GM20431 (cell line): ENCODE data around the gene PANK4.
"Not testable (repeated sequence)": the region's sequence is repeated elsewhere in the genome, so short reads cannot be mapped to it uniquely, and the experiment has no call there.

Experiments
- in situ Hi-C: fragments of 300-500 bp; cut with MseI, MboI; formaldehyde crosslinking; loops from one replicate; pipeline ENCODE4 v1.15.0; 2020; ENCODE audit warnings: low sequenced_read_pairs; ENCODE audit not compliant: unreplicated experiment

The PANK4 gene

DNA sequence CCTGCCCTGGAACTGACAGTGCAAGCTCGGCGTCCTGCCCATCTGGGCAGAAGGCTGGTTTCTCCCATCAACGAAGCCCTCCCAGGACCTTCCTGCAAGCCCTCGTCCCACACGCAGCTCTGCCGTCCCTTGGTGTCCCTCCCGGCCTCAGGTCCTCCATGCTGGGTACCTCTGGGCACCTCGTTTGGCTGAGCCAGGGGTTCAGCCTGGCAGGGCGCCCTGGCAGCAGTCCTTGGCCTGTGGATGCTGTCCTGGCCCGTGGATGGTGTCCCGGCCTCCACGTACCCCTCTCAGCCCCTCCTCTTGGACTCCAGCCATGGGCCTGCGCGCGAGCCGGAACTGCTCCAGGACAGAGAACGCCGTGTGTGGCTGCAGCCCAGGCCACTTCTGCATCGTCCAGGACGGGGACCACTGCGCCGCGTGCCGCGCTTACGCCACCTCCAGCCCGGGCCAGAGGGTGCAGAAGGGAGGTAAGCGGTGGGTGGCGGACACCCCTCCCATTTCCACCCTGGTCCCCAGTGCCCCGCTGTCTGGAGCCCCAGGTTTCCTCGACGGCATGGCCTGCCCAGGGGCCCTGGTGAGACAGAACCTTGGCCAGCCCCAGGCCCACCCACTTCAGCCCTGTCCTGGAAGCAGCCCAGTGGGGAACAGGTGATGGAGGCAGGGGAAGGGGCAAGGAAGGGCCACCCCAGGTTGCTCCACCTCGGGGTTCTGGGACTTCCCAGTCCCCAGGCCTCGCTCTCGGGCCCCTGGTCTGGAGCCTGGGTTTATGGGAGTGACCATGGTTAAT, 33.3 kb upstream of the PANK4 start:
- in situ Hi-C loops = no loop called here

DNA sequence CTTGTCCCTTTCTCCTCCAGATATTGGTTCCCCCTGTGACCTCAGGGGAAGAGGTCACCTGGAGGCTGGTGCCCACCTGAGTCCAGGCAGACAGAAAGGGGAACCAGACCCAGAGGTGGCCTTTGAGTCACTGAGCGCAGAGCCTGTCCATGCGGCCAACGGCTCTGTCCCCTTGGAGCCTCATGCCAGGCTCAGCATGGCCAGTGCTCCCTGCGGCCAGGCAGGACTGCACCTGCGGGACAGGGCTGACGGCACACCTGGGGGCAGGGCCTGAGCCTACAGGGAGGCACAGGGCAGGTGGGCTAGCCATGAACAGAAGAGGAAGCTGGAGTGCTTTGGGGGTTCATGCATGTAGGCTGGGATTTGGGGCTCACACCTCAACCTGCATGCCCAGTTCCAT, 32.5 kb upstream of the PANK4 start:
- in situ Hi-C loops = no loop called here

DNA sequence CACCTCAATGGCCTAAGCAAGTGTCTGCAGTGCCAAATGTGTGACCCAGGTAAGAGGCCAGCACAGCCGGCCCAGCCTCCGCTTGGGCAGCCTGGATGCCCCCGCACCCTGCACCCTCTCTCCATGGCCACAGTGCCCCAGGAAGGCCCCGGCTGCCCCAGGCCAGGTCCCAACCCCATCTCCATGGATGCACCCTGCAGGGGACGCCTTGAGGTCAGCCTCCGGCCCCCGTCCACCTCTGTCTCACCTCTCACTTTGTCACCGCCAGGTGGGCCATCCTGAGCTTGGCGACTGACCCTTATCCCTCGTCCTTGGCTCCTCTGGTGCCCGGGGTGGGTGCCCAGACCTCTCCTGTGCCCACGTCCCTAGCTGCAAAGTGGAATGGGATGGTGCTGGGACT, 32.0 kb upstream of the PANK4 start:
- in situ Hi-C loops = no loop called here

DNA sequence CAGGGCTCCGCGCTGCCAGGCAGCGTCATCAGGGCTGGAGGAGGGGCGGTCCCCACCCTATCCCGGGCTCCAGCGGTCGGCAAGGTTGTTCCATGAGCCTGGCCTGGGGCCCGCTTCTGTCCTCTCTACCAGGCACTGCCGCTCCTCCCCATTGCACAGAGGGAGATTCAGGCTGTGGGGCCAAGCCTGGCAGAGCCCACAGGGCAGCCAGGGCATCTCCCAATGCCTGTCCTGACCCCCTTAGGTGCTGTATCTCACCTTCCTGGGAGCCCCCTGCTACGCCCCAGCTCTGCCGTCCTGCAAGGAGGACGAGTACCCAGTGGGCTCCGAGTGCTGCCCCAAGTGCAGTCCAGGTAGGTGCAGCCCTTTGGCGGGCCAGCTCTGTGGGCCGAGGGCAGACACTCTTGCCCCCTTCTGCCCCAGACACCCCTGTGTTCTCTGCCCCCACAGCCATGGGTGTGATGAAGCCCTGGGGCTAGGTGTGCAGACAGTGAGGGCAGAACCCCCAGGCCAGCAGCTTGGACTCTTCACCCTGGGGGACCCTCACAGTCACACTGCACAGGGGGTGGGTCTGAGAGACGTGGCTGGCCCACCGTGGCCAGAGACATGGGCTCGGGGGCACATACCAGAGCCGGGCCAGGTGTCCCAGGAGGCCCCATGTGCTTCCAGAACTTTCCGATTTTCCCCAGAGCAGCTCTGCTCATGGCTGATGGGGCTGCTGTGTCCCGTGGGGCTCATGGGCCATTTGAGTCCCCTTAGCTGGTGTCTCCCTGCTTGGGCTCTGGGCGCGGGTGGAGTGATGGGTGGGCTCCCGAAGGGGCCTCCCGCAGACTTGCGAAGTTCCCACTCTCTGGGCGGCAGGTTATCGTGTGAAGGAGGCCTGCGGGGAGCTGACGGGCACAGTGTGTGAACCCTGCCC, 31.3 kb upstream of the PANK4 start:
- in situ Hi-C loops = no loop called here

DNA sequence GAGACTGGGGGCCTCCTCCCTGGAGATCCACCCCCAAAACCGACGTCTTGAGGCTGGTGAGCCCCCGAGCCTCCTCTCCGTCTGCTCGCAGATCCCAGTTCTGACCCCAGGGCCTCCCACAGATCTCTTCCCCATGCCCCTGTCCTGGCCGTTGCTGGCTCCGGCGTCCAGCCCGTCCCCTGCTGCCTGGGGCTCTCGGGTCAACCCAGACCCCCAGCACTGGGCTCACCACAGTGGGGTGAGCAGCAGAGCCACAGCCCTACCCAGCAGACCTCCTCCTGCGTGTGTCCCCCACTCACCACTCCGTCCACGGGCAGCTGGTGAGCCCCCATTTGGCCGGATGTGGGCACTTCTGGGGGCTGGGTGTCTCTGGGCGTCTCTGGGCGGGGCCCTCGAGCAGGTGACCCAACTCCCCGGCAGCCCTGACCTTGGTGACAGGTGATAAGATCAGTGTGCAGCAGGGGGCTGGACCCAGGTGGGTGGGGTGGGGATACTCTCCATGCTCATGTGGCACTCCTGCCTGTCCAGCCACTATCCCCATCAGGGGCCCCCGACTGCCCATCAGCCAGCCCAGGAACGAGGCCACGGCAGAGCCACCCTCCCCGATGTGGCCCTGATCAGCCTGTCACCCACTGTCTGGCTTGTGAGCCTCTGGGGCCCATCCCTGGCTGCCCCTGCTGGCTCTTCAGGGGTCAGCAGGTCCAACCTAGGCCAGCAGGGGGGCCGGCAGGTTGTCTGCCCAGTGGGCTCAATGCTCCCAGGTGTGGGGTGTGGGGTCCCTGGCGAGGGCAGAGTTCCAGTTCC, 30.5 kb upstream of the PANK4 start:
- in situ Hi-C loops = no loop called here

DNA sequence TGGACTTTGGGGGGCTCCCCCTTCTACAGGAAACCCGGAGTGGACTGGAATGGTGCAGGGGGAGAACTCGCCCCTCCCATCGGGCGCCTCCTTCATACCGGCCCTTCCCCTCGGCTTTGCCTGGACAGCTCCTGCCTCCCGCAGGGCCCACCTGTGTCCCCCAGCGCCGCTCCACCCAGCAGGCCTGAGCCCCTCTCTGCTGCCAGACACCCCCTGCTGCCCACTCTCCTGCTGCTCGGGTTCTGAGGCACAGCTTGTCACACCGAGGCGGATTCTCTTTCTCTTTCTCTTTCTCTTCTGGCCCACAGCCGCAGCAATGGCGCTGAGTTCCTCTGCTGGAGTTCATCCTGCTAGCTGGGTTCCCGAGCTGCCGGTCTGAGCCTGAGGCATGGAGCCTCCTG, 29.9 kb upstream of the PANK4 start, which contains the start of gene TNFRSF14:
TSS of gene TNFRSF14 (plus strand) at position 95 of the 401 bp plus-strand sequence. CDS start at position 389, 294 bp downstream.
- in situ Hi-C loops = no loop called here

DNA sequence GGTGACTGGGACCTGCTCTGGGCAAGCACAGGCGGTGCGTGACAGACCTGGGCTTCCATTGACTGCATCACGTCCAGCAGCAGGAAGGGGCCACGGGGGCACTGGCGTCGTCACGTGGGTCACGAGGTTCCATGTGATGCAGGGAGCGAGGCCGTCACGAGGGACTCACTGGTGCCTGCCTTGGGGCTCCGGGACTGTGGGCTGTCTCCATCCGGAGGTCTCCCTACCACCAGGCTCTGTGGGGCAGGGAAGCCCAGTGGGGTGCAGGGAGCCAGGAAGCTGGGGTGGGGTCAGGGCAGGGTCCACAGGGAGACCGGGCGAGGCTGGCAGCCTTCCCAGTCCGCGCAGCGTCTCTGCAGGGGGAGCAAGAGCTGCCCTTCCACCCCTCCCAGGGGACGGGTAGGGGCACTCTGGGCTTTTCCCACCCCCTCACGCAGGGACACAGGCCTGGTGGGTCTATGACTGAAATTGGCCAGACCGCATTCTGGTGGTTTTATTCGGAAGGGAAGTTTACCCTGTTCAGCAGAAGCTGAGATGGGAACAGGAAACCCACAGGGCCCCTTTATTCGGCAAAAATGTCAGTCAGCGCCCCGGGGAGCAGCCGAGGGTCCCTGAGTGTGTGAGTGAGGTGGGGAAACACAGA, 29.4 kb upstream of the PANK4 start:
- in situ Hi-C loops = no loop called here

DNA sequence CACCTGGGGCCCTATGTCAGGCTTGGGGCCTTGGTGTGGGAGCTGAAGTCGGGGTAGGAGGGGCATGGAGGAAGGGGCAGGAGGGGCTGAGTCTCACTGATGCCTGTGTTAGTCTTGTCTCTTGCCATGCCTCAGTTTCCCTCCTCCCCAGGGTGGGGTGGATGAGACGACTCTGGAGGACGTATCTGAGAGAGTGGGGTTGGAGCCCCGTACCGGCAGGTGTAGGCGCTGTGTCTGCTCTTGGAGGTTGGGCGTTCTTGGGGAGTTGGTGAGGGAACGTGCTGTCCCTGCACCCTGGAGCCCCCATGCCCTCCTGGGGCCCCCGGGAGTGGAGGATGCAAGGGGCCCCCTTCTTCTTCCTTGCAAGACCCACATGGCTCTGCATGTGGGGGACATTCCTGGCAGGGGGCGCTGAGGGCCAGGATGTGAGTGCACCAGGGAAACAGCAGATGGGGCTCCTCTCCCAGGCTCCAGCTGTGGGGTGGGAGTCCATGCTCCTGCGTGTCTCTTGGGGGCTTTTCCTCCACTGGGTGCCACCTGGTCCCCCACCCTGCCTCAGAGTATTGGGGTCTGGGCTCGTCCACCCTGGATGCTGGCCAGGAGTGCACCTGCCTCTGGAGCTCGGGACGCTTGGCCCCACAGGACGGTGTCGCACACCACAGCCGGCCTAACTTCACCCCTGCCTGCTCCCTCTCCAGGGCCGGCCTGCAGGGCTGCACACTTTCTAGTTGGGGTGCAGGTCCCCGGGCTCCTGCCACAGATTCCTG, 28.4 kb upstream of the PANK4 start:
- in situ Hi-C loops = no loop called here

DNA sequence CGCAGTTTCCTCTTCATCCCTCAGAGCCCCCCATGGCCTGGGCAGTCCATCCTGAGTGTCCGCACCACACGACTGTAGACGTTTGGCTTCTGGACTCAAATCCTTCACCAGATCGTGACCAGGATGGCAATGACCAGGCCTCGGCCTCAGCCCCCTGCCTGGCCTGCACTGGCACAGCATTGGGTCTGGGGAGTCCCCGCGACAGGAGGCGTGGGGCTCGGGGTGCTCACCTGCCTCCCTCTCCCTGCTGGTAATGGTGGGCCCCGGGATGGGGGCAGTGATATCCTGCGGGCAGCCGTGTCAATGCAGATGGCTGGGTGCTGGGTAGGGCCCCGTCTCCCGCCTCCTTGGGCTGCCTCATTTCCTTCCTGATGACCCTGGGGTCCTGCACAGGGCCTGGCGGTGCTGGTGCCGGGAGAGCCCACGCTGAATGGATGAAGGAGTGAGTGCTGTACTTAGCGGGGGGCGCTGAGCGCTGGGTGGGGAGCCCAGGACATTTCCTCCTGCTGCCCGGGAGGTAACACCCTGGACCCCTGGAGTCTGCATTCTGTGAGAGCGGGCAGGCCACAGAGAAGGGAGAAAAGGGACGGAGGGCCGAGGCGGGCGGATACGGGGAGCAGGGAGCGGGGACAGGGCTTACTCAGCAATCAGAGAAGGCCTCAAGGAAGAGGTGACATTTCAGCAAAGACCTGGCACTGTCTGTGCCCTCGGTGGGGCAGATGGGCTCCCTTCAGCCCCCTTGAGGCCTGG, 27.6 kb upstream of the PANK4 start:
- in situ Hi-C loops = no loop called here

DNA sequence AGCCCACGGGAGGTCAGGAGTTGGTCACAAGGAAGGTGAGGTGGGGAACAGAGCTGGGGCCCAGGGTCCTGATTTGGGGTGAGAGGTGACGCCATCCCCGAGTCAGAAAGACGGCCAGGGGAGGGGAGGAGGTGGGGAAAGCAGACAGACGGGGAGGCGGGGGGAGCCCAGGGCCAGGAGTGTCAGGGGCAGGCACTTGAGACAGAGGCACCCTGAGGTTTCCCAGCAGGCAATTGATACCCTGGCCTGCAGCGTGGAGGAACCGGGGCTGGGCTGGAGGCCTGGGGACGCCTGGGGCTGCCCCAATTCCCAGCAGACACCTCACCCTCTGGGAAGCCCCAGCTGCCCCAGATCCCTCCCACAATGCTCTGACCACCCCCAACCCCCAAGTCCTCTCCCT, 26.7 kb upstream of the PANK4 start:
- in situ Hi-C loops = not testable (repeated sequence)

DNA sequence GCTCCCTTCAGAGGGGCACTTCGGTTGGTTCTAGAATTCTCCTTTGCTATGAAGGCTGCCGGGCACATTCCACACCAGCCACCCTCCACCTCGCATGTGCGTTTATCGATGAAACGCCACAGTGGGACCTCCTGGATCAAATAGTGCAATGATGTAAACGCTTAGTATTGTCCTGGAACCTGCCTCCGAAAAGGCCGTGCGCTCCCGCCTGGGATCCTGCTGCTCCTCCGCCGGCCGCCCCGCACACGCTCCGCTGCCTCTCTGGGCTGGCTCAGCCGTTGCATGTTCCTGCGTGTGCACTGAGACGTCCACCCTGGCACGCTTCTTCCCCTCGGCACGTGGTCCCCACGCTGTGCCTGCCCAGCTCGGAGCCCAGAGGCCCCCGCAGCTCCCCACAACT, 25.8 kb upstream of the PANK4 start:
- in situ Hi-C loops = no loop called here

DNA sequence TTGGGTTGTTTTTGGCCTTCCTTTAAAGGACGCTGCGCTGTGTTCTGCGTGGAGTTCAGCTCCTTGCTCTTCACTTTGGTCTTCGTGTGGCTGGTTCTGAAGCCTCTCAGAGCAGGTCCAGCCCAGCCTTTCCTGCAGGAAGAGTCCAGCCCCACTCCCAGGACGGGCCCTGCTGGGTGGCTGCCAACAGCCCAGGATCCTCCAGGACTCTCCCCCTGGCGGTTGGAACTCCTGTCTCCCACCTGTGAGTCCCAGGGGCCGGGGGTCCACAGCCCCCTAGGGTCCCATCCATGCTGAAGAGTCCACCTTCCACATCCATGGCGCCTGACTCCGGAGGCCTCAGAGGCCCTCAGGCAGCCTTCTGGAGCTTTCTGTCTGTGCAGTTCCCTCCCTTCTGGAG, 25.1 kb upstream of the PANK4 start:
- in situ Hi-C loops = not testable (repeated sequence)

DNA sequence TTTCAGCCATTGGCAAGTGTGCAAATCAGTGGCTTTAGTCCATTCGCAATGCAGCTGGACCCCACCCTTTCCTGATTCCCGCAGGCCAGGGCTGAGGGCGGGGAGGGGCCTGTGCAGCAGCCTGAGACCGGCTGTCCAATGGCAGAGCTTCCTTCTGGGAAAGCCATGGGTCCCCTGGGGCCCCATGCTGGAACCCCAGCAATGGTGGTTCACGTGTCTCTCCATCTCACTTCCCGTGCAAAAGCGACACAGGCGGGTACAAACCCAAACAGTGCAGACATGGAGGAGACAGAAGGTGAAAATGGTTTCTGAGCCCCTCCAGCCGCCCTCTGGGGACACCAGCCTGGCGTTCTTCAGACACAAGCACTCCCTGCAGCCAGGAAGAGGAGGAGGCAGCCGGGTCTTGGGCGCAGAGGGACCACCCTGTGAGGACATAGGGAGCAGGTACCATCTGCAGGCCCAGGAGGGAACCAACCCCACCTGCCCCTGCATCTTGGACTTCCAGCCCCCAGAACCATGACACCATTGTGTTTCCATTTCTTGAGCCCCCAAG, 24.0 kb upstream of the PANK4 start:
- in situ Hi-C loops = not testable (repeated sequence)

DNA sequence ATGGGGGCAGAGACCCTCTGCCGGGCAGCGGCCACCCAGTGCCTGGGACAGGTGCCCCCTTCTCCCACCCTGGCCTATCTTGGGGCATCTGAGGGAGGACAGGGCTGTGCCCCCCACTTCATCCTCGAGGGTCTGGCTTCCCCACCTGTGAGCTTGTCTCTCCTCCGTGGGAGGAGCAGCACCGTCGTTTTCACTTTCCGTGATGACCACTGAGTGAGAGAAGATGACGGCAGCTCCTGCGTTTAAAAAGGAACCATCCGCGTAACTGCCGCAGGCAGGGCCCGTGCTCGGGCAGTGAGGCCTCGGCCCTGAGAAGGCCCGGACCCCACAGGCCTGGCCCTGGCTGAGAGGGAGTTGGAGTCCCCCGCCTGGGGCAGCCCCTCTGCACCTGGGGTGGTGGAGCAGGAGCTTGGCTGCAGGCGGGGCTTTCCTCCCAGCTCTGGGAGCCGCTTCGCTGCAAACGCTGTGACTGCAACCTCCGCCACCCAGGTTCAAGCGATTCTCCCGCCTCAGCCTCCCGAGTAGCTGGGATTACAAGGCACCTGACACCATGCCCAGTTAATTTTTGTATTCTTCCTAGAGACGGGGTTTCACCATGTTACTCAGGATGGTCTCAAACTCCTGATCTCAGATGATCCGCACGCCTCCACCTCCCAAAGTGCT, 23.1 kb upstream of the PANK4 start:
- in situ Hi-C loops = loop anchor here (10.0 to 25.0 kb wide), 2 partner anchors 135 to 362 kb away; partner anchors contain the start of genes FAAP20 and PEX10

DNA sequence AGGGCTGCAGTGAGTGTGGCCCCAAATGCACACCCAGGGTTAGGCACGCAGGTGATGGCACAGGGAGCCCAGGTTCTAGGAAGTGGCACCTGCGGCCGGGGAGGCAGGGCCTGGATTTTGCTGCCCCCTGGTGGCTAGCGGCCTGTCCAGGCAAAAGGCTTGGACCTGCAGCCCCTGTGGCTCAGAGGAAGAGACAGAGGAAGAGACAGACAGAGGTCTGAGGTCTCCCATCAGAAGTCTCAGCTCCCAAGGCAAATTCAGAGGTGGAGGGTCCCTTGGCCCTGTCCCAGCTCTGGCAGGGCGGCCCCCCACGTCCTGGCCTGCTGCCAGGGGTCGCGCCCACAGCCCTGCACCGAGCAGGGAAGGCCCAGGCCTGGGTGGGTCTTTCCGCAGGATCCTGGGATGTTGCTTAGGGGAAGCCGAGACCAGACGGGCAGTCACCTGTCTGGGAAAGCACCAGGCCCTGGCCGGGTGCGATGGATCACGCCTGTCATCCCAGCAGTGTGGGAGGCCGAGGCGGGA, 21.7 kb upstream of the PANK4 start:
- in situ Hi-C loops = loop anchor here (10.0 to 25.0 kb wide), 2 partner anchors 133 to 361 kb away; partner anchors contain the start of genes FAAP20 and PEX10

DNA sequence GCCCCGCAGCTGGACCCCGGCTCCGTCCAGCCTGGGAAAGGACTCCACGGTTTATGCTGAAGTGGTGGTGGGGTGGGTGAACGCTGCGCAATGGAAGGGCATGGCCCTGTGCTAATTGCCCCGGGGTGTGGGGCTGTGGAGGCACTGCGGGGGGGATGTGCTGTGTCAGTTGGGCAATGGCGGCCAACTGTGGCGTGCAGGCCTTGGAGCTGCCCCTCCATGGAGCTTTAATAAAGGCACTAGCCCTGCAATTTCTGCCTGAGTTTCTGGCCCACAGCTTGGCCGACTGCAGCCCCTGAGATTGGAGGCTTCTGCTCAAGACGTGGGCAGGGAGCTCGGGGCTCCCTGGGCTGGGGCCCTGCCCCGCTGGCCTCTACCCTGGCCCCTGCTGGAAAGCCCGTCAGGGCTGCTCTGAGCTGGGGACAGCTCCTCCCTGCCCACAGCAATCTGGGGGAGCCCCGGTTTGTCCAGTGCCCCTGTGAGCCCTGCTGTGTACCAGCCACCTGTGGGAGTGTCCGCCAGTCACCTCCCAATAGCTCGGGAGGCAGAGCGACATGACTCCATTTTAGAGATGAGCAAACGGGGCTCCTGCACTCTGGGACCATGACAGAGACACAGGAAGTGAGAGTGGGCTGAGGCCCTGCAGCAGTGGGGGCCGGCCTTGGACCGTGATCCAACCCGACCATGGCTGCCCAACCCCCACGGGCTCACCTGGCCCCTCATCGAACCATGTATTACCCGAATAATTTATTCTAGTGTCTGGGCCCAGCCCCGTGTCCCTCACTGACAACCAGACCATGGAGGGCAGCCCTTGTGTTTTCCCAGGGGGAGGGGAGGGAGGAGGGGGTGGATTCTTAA, 21.0 kb upstream of the PANK4 start:
- in situ Hi-C loops = loop anchor here (10.0 to 25.0 kb wide), 2 partner anchors 133 to 360 kb away; partner anchors contain the start of genes FAAP20 and PEX10
